Activated naive CD4-positive, alpha-beta T cell treated with Interleukin-2 at 50 U/mL for 16 hours (primary cell): Measurements from ENCODE around the gene REEP2.
"Not testable (repeated sequence)": the region's sequence is repeated elsewhere in the genome, so short reads cannot be mapped to it uniquely, and the experiment has no call there.

Experiments used
- DNase-seq: peaks from one replicate; pipeline ENCODE4 v3.0.0-alpha.2; 2020

REEP2 gene

DNA sequence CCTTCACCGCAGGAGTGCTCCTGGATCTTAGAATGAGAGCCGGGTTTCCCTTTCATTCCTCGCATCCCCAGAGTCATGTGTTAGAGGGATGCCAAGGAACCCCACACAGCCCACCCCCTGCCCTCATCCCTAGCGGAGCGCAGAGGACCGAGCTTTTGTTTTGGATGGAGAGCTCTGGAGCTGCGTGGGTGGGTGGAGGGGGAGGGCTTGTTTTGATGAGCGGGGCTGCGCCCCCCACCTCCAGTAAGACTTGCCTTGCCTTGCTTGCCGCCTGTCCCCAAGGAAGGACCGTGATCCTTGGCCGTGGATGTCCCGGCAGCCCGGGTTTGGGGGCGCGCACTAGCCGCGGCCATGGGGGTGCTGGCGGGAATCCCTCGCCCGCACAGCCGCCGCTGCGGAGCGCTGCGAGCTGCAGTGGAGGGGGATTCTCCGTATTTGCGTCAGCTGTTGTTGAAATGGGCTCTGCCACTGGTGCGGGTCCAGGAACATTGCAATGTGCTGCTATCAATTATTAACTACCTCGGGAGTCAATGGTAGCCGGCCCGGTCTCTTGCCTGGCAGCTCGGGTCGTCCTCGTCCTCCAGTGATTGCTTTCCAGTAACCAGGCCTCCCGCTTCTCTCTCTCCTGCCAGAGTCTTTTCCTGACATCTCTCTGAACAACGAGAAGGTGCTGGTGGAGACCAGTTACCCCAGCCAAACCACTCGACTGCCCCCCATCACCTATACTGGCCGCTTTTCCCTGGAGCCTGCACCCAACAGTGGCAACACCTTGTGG, 27.5 kb downstream of the REEP2 start:
- DNase-seq, result peak; percentile 20

DNA sequence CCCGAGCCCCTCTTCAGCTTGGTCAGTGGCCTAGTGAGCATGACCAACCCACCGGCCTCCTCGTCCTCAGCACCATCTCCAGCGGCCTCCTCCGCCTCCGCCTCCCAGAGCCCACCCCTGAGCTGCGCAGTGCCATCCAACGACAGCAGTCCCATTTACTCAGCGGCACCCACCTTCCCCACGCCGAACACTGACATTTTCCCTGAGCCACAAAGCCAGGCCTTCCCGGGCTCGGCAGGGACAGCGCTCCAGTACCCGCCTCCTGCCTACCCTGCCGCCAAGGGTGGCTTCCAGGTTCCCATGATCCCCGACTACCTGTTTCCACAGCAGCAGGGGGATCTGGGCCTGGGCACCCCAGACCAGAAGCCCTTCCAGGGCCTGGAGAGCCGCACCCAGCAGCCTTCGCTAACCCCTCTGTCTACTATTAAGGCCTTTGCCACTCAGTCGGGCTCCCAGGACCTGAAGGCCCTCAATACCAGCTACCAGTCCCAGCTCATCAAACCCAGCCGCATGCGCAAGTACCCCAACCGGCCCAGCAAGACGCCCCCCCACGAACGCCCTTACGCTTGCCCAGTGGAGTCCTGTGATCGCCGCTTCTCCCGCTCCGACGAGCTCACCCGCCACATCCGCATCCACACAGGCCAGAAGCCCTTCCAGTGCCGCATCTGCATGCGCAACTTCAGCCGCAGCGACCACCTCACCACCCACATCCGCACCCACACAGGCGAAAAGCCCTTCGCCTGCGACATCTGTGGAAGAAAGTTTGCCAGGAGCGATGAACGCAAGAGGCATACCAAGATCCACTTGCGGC, 28.2 kb downstream of the REEP2 start:
- no peak for DNase-seq

DNA sequence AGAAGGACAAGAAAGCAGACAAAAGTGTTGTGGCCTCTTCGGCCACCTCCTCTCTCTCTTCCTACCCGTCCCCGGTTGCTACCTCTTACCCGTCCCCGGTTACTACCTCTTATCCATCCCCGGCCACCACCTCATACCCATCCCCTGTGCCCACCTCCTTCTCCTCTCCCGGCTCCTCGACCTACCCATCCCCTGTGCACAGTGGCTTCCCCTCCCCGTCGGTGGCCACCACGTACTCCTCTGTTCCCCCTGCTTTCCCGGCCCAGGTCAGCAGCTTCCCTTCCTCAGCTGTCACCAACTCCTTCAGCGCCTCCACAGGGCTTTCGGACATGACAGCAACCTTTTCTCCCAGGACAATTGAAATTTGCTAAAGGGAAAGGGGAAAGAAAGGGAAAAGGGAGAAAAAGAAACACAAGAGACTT, 28.9 kb downstream of the REEP2 start:
- DNase-seq, result no peak

DNA sequence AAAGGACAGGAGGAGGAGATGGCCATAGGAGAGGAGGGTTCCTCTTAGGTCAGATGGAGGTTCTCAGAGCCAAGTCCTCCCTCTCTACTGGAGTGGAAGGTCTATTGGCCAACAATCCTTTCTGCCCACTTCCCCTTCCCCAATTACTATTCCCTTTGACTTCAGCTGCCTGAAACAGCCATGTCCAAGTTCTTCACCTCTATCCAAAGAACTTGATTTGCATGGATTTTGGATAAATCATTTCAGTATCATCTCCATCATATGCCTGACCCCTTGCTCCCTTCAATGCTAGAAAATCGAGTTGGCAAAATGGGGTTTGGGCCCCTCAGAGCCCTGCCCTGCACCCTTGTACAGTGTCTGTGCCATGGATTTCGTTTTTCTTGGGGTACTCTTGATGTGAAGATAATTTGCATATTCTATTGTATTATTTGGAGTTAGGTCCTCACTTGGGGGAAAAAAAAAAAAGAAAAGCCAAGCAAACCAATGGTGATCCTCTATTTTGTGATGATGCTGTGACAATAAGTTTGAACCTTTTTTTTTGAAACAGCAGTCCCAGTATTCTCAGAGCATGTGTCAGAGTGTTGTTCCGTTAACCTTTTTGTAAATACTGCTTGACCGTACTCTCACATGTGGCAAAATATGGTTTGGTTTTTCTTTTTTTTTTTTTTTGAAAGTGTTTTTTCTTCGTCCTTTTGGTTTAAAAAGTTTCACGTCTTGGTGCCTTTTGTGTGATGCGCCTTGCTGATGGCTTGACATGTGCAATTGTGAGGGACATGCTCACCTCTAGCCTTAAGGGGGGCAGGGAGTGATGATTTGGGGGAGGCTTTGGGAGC, 29.5 kb downstream of the REEP2 start:
- DNase-seq, result no peak

DNA sequence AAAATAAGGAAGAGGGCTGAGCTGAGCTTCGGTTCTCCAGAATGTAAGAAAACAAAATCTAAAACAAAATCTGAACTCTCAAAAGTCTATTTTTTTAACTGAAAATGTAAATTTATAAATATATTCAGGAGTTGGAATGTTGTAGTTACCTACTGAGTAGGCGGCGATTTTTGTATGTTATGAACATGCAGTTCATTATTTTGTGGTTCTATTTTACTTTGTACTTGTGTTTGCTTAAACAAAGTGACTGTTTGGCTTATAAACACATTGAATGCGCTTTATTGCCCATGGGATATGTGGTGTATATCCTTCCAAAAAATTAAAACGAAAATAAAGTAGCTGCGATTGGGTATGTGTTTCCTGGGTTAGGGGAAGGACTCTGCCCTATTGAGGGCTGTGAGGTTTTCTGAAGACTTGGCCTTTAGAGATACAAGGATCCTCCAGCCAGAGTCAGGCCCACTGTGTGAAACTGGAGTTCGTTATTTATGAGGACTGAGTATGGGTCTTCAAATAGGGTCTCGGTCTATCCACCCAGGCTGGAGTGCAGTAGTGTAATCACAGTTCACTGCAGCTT, 30.2 kb downstream of the REEP2 start:
- no peak for DNase-seq

DNA sequence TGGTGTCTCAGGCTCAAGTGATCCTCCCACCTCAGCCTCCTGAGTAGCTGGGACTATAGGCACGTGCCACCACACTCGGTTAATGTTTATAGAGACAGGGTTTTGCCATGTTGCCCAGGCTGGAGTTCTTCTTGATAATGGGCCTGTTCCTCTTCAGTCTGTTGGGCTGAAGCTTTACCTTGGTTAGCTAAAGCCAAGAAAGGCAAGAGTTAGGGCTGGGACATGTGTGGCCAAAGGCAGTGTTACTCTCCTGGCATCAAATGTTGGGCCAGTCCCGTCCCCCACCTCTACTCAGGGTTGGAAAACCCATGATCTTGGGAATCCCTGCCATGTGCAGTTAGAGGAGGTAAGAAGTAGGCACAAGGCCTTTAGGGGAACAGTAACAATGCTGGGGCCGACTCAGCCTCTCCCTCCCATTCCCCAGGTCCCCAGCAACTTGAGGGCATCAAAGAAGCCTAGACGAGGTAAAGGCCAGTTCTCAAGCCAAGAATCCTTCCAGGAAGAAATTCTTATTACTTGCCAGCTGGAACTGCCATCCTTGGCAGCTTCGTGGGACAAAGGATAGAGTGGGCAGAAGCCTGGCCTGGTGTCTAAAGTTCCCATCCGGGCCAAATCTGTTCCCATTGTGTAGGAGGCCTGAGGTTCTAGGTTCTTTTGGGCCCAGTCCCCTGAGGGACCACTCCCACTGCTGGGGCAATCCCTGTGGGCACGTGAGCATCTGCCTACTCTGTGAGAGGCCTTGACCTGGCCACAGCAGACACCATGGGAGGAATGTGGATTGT, 30.9 kb downstream of the REEP2 start:
- DNase-seq, result no peak

DNA sequence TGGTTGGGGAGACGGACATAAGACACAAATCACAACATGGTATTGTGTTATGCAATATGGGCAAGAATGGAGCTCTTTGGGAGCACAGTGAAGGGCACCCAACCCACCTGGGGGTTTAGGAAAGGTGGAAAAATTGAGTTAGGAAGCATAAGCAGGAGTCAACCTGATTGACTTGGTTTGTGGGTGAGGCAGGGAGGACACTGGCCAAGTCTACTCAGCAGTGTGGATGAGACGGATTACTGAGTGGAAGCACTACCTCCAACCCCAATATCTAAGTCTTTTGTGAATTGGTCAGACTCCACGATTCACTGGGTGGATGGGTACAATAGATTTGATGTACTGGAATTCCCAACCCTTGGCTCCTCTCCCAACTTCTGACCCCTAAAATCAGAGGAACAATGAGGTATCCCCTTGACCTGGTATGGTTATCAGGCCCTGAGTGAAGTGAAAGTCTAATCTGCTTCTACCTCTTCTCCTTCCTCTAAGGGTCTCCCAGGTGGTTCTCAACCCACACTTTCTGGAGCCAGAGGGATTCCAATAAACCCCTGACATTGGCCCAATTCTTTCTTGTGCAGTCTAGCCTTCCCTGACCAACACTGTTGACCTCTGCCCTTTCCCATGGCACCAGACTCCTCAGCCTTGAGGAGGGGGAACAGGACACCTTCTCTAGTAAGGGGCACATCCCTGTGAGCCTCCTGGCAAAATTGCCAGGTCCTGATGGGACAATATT, 31.6 kb downstream of the REEP2 start:
- no peak for DNase-seq

DNA sequence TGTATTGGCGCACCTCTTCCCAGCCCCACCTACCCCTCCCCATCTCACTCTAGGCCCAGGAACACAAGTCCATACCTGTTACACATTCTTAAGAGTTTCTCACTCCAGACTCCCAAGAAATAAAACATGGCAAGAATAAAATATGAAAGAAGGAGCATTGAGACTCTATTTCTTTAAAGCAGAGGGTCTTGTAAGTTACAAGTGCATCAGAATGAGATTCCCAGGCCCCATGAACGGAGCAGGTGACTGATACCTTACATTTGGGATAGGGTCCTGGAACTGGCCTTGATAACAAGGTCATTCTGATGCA, 32.1 kb downstream of the REEP2 start:
- no peak for DNase-seq

DNA sequence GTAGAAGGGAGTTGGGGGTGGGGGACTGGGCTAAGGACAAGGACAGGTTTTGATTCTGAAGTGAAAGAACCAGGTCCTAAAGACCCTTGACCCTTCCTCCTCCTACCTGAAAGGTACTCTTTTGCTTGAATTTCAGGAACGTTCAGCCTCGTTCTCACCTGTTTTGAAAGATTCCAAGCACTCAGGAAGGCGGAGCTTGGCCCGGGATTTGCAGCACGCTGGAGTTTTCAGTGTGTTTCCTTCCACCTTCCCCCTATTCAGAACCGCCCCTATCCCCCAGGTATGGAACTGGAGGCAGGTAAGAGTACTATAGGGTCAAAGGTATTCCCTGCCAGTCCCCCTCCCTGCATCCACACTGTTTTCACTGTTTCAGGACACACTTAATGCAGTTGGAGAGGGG, 33.5 kb downstream of the REEP2 start:
- DNase-seq, result no peak

DNA sequence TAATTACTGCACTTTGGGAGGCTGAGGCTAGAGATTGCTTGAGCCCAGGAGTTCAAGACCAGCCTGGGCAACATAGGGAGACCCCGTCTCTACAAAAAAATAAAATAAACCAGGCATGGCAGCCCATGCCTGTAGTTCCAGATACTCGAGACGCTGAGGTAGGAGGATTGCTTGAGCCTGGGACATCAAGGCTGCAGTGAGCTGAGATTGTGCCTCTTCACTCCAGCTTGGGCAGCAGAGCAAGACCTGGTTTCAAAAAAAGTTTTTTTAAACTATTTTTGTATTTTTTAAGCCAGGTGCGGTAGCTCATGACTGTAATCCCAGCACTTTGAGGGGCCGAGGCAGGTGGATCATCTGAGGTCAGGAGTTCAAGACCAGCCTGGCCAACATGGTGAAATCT, 34.3 kb downstream of the REEP2 start:
- DNase-seq, result not testable (repeated sequence)

DNA sequence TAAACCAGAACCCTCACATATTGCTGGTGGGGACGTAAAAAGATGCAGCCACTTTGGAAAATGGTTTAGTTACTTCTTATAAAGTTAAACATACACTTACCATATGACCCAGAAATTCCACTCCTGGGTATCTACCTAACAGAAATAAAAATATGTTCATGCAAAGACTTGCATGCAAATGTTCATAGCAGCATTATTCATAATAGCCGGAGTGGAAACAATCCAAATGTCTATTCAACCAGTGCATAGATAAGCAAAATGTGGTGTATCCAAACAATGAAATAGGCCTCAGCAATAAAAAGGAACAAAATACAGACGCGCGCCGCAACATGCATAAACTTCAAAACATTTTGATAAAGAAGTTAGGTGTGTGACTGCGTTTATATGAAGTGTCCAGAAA, 38.1 kb downstream of the REEP2 start:
- no peak for DNase-seq

DNA sequence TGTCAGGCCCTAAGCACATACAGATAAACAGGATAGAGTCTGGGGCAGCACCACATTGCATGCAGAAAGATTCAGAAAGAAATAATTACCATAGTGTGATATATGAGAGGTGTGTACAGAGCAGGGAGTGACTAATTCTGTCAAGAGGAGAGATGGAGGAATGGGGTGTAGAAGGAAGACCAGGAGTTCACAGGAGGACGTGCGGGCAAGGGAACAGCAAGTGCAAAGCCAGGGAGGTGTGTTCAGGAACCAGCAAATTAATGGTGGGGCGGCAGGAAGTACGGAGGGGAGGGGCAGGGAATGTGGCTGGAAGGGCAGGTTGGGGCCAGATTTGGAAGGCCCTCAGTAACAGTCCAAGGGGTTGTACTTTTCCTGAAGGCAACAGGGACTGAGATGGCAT, 43.8 kb downstream of the REEP2 start:
- no peak for DNase-seq

DNA sequence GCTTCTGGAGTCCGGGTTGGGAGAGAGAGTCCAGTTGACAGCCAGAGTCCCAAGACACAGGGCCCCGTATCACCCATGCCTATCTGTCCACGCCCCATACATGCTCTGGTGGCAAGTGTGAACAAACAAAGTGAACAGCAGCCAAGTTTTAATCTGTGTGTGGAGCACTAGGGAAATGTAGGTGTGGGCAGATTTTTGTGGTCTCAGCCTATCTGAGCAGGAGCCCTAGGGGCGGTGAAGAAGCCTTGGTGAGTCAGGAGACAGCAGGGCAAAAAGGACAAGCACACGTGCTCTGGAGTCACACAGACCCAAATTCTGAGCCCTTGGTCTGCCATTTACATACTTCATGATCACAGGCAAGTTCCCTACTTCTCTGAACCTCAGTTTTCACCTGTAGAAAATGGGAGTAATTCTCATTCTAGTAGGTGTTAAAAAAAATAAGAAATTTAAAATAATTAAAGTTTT, 49.7 kb downstream of the REEP2 start:
- no peak for DNase-seq

DNA sequence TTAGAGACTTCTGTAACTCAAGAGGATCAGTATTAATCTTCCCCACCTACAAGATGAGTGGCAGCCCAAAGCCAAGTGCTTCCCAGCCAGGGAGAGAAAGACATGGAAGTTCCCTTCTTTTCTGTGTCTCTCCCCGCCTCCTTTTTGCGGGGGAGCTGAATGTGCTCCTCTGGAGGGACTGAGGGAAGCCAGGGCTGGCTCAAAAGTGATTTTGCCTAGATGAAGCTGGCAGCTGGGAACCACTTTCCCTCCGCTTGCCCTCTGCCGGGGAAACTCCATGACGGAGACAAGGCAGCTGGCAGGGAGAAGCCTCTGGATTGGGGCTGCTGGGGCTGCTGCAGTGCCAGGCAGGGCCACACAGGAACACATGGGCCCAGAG, 50.8 kb downstream of the REEP2 start:
- no peak for DNase-seq

DNA sequence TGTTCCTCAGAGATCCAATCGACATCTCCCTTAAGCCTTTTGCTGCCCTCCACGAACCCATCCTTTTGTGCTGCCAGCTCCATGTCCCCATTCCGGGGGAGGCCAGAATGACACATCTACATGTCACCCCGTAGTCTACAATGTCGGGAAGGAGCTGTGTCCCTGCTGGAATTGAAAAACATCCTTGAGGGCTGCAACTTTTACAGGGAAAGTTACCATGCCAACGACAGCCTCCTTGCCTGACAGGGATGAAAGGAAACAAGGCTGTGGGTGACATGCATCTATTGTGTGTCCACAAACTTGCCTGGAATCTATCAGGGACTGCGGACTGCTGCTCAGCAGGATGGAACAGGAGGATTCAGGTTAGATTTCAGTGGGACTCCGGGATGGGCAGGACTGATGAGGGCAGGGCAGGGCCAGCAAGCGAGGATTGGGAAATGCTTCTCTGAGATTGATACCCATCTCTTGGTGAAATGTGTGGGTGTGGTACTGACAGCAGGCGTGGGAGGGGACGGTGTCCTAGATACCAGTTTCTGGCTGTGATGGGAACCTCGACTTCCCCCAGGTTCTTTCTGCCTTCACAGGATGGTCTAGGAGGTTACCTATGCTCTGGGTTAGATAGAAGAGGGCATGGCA, 51.9 kb downstream of the REEP2 start:
- no peak for DNase-seq

DNA sequence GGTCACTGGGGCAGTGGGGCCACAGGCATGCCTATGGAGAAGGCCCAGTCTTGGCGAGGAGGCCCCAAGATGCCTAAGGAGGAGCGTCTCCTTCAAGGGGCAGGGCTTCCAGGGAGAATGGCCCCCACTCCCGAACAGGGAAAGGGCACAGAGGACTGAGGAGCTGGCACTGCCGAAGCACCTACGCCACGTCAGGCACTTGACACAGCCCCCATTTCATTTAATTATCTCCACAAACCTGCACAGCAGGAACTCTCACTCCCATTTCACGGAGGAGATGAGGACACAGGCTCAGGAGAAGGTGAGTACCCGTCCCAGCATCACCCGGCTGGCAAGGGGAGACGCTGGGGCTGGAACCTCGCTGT, 52.4 kb downstream of the REEP2 start:
- DNase-seq, result no peak

DNA sequence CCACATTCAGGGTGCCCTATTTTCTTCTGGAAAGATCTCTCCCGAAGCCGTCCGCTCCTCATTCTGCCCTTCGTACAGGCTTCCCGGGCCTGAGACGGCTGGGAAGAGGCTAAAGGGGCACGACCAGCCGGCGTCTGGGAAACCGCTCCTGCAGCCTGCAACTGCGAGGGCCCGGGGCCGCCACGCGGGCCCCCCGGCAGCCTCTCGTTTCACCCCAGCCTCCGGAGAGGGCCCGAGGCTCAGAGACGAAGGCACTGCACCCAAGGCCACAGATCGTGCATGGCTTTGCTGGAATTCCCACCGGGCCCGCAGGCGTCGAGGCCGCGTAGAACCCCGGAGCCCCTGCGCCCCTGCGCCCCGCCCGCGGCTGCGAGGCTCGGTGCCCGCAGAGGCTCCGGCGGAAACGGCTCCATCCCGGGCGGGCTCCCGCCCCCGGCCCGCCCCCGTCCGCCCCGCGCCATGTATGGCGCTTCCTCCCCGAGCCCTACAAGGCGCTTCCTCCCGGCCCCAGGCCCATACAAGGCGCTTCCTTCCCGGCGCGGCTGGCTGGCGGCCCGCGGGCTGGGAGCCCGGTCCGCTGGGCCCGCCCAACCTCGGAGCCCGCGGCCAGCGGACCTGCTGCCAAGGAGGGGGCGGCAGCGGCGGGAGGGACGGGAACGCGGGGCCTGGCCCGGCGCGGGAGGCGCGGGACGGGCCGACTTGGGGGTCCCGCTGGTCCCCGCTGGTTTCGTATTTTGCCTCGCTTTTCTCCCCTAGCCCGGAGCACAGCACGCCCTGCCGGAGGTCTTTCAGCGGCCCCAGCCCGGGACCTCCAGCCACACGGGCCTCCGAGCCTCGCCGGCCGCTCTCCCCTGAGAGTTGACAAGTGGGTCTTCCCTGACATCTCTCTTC, 53.1 kb downstream of the REEP2 start:
- DNase-seq, result peak; percentile 85

DNA sequence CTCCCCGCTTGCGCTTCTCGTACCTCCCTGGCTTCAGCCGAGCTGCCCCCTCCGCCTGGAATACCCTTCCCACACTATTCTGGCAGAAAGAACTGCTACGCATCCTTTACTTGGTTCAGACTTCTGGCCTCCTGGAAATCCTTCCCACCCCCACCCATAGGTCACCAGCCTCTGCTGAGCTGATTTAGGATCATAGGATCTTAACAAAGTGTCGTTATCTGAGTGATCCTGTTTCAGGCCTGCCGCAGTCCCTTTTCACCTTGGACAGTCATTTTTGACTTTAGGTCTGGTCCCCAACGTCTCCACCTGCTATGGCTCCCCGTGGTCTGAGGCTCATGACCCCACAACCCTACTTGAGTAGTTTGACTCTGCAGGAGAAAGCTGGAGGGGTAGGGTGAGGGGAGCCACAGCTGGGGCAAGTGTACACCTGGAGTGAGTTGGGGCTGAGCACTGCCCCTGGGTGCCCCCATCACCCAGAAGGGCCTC, 53.7 kb downstream of the REEP2 start:
- no peak for DNase-seq

DNA sequence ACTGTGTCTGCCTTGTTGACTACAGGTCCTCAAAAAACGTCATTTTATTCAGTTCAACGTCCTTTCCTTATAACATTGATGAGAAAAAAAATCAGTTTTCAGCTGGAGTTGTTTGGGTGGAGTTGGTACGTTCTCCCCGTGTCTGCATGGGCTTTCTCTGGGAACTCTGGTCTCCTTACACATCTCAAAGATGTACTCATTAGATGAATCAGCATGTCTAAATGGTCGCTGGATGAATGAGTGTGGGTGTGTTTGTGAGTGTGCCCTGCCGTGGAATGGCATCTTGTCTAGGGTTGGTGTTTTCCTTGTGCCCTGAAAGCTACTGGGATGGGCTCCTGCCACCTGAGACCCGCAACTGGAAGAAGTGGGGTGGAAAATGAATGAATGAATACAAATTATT, 56.5 kb downstream of the REEP2 start:
- no peak for DNase-seq
